Activated naive CD4-positive, alpha-beta T cell treated with anti-CD3 and anti-CD28 coated beads, Interleukin-2, amount 50 U/mL, for 24 hours (primary cell): ENCODE data around the gene MYH1.
"Not testable (repeated sequence)": the region's sequence is repeated elsewhere in the genome, so short reads cannot be mapped to it uniquely, and the experiment has no call there.

Source experiments
- H3K27ac Mint-ChIP-seq: one replicate; pipeline ENCODE4 v1.8.0; 2021; ENCODE audit warnings: mild to moderate bottlenecking, mixed read lengths
- H3K27me3 Mint-ChIP-seq: one replicate; pipeline ENCODE4 v1.8.0; 2021; ENCODE audit warnings: mixed read lengths
- H3K36me3 Mint-ChIP-seq: one replicate; pipeline ENCODE4 v1.8.0; 2021; ENCODE audit warnings: mixed read lengths
- H3K4me1 Mint-ChIP-seq: one replicate; pipeline ENCODE4 v1.8.0; 2021; ENCODE audit warnings: mixed read lengths
- H3K4me3 Mint-ChIP-seq: one replicate; pipeline ENCODE4 v1.8.0; 2021; ENCODE audit warnings: mild to moderate bottlenecking, mixed read lengths
- H3K9me3 Mint-ChIP-seq: one replicate; pipeline ENCODE4 v1.8.0; 2021; ENCODE audit warnings: mixed read lengths

MYH1 gene

DNA sequence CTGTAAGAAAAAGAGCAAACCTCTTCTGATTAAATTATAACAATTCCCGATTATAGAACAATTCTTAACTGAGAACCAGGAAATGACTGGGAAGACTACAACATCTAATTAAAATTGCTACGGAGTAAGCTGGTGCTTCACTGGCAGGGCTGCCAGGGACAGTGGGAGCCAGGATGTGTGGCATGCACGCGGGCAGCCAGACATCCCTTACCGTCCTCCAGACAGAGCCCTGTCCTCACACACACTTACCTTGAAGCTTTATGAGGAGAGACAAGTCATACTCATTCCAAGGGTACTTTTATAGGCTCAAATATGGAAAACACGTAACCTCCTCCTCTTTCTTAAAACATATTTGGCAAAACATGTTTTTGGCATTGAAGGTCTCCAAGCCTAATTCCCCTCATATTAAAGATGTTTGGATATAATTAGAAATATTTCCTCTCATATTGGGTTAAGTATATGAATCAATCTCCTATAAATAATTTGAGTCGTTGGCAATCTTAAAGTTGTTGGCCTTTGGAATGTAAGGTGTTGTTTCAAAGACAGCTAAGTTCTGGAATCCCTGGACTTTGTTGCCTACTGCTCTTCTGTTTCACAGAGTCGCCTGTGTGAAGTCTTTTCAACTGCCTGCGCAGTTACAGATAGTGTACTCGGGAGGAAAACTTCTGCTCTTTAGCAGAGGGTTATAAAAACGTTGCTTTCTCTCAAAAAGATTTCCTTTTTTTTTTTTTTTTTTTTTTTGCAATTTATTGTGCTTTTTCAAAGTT lies at the start of gene MYH1:
Gene MYH1 (minus strand): TSS at position 272 of the 767 bp plus-strand sequence. CDS start 1,900 bp downstream, outside the sequence.
- Mint-ChIP-seq H3K36me3 (no peaks in the 10 kb centered on the region), H3K4me1 (no peaks in the 10 kb centered on the region), H3K27ac (no peak within 1 kb of the TSS), H3K4me3 (no peak within 1 kb of the TSS), H3K27me3 (peaks cover 2% of the 10 kb centered on the region), H3K9me3 (no peaks in the 10 kb centered on the region)

DNA sequence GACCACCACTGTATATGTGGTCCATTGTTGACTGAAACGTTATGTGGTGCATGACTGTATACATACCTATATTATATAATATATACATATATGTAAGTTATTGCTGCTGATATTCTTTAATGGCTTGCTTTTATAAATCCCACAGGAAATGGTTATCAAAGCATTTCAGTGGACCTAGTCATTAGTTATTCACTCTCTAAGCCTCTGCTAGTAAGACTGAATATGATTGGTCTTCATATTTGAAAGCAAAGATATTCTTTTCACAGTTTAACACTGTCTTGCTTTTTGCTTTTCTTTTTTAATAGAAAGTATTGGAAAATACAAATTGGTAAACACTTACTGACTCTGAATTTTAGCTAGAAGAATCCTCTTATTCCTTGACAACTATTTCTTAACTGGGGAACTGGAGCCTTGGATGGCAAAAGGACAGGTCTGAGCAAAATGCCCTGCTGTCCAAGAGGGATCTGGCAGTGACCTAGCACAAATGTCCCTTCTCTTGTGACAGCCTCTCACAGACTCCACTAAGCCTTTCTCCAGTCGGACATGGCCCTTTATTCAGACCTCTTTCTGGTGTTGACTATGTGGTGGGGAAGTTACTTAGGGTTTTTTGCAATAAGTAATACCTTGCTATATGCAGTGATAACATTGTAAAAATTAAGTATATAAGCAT lies 45.8 kb upstream of the MYH1 start:
- H3K4me3 Mint-ChIP-seq: no peak overlapping the region
- H3K27ac Mint-ChIP-seq: no peak overlapping the region
- H3K9me3 Mint-ChIP-seq: no peaks in the 10 kb centered on the region
- H3K4me1 Mint-ChIP-seq: no peaks in the 10 kb centered on the region
- H3K36me3 Mint-ChIP-seq: no peaks in the 10 kb centered on the region
- H3K27me3 Mint-ChIP-seq: peaks cover 7% of the 10 kb centered on the region

DNA sequence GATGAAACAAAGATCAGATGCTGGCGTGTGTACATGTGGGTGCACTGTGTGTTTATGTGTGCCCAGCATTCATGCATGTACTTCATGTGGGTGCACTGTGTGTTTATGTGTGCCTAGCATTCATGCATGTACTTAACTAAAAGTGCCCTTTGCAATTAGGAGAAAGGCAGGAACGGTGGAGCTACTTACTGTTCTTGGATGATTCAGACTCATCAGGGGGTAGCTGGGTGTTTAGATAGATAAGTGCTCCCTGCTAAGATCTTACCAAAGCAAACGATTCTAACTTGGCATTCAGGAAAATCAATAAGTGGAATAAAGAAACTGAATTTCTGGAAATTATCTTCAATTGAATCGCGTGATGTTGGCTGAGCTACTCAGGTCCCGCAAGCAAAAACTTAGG lies 39.7 kb upstream of the MYH1 start:
- Mint-ChIP-seq H3K4me3 (no peak overlapping the region), H3K9me3 (peaks cover 4% of the 10 kb centered on the region), H3K27ac (no peak overlapping the region), H3K4me1 (no peaks in the 10 kb centered on the region), H3K27me3 (peaks cover 3% of the 10 kb centered on the region), H3K36me3 (no peaks in the 10 kb centered on the region)

DNA sequence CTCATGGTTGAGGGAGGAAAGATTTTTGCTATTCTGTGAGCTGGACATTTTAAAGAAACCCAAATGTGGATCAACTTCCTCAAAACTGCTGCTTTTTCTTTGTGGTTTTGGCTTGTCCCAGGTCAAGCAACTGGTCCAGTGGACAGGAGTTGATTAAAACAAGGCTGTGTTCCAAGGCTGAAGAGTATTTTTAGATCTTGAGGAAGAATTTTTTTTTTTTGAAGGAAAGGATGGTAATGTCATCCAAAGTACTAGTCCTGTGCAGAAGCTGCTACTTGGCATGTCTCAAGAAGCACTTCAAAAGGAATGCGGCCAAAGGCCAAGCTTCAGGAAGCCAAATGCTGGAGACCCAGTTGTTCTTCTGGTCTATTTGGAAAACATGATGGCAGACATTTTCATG lies 39.1 kb upstream of the MYH1 start:
- Mint-ChIP-seq H3K27ac (no peak overlapping the region), H3K4me1 (no peaks in the 10 kb centered on the region), H3K4me3 (no peak overlapping the region), H3K9me3 (peaks cover 4% of the 10 kb centered on the region), H3K27me3 (peaks cover 3% of the 10 kb centered on the region), H3K36me3 (no peaks in the 10 kb centered on the region)

DNA sequence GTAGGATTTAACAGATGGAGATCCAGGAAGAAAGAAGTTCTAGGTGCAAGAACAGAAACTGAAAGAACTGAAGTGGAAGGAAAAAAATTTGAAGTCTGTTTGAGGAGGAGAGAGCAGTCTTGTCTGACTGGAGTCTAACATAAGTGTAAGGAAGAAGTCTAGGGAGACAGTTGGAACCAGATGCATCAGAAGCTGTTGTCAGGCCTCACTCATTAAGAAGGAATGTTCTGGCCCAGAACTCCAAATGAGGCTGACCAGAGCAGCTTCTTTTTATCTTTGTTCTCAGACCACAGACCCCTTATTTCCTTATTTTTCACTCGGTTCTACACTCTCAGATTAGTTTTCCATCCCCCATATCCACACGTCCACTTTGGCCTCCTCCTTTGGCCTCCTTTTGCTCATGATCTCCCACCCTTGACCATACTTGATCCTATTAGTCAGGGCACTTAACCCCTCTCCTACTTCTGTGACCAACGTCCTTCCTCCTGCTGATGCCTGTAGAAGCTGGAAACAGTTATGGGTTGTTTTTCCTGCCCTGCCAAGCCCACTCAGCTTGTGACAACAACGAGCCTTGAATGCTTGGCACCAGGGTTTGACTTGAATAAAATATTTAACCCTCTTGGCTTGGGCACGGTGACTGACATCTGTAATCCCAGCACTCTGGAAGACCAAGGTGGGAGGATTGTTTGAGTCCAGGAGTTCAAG lies 38.1 kb upstream of the MYH1 start:
- H3K4me3 Mint-ChIP-seq: no peak overlapping the region
- no peaks in the 10 kb centered on the region for H3K4me1 Mint-ChIP-seq
- no peaks in the 10 kb centered on the region for H3K36me3 Mint-ChIP-seq
- peaks cover 4% of the 10 kb centered on the region for H3K9me3 Mint-ChIP-seq
- peaks cover 3% of the 10 kb centered on the region for H3K27me3 Mint-ChIP-seq
- no peak overlapping the region for H3K27ac Mint-ChIP-seq

DNA sequence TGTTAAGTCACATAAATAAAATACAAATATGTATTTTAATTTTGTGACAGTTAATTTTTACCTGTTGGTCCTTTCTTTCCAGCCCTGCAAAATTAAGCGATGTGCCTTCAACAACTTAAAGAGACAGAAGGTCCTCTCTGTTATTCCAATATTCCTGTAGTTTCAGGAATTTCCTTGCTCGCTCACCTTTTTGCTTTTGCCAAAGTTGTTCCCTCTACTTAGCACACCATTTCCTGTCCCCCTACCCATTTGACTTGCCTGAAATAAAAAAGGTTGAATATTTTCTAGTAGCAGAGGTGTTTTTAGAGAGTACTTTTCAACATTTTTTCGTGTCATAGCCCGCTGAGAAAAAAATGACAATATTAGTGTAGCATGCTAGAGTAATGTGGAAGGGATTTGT lies 31.7 kb upstream of the MYH1 start:
- no peaks in the 10 kb centered on the region for H3K4me1 Mint-ChIP-seq
- peaks cover 4% of the 10 kb centered on the region for H3K9me3 Mint-ChIP-seq
- H3K36me3 Mint-ChIP-seq: no peaks in the 10 kb centered on the region
- H3K4me3 Mint-ChIP-seq: no peak overlapping the region
- H3K27me3 Mint-ChIP-seq: peaks cover 5% of the 10 kb centered on the region
- H3K27ac Mint-ChIP-seq: no peak overlapping the region

DNA sequence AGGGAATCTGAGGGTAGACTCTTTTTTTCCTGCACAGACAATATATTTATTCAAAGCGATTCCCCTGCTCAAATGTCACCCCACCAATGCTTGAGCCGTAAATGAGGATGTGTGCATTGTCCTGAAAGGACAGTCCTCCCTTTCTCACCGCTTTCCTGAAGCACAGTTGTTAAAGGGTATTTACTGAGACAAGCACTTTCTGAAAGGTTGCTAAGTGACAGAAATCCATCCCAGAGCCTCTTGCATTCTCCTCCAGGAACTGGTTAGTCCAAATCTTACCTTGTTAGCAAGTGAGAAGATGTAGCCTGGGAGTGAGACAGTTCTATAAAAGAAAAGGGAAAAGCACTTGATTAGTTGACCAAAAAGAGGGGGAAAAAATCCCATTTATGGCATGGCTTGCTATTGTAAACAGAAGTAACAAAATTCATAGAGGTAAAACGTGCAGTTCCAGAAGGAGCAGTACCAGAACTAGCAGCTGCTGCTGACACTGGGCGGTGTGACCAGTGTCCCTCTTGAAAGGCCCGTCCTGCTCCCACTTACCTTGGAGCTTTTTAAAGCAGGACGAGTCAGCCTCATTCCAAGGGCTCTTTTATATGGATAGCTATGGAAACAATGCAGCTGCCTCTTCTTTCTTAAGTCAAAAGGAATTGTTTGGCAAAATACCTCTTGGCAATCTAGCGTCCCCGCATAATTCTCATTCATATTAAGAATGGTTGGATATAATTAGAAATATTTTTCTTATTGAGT lies 30.9 kb upstream of the MYH1 start, which contains the start of gene MYH2:
Gene MYH2 (minus strand): TSS at position 563 of the 747 bp plus-strand sequence. CDS start 1,738 bp downstream, outside the sequence.
- no peaks in the 10 kb centered on the region for H3K4me1 Mint-ChIP-seq
- no peaks in the 10 kb centered on the region for H3K36me3 Mint-ChIP-seq
- peaks cover 5% of the 10 kb centered on the region for H3K27me3 Mint-ChIP-seq
- H3K27ac Mint-ChIP-seq: no peak within 1 kb of the TSS
- H3K4me3 Mint-ChIP-seq: no peak within 1 kb of the TSS
- peaks cover 2% of the 10 kb centered on the region for H3K9me3 Mint-ChIP-seq

DNA sequence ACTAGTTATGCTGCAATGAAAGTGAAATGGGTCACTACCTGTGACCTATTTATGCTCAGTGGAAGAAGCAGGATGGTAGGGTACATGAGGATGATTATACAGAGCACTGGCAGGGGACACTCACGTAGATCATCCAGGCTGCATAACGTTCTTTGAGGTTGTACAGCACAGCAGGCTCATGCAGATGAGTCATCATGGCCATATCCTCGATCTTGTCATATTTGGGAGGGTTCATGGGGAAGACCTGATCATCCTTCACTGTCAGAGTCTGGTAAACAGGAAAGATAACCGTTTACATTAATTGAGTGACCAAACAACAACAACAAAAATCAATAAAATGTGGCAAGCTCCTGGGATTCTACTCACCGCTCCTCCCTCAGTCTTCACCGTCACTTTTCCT lies 29.0 kb upstream of the MYH1 start:
- H3K27ac Mint-ChIP-seq: no peak overlapping the region
- no peaks in the 10 kb centered on the region for H3K36me3 Mint-ChIP-seq
- H3K4me1 Mint-ChIP-seq: no peaks in the 10 kb centered on the region
- no peaks in the 10 kb centered on the region for H3K9me3 Mint-ChIP-seq
- peaks cover 5% of the 10 kb centered on the region for H3K27me3 Mint-ChIP-seq
- no peak overlapping the region for H3K4me3 Mint-ChIP-seq

DNA sequence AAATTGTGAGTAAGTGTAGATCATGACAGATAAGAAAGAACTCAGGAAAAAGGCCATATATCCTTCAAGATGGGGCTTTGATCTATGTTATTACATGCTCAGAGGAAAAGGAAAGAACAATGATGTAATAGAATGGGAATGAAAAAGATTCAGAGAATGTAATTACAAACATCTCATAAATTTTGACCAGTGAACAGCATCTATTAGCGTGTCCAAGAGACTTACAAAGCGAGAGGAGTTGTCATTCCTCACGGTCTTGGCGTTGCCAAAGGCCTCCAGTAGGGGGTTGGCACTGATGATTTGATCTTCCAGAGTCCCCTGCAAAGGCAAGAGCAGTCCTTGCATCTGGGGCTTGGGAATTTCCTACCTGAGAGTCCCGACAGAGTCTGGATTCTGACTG lies 25.1 kb upstream of the MYH1 start:
- peaks cover 11% of the 10 kb centered on the region for H3K9me3 Mint-ChIP-seq
- not testable (repeated sequence) for H3K27ac Mint-ChIP-seq, H3K4me3 Mint-ChIP-seq, H3K4me1 Mint-ChIP-seq, H3K36me3 Mint-ChIP-seq, H3K27me3 Mint-ChIP-seq

DNA sequence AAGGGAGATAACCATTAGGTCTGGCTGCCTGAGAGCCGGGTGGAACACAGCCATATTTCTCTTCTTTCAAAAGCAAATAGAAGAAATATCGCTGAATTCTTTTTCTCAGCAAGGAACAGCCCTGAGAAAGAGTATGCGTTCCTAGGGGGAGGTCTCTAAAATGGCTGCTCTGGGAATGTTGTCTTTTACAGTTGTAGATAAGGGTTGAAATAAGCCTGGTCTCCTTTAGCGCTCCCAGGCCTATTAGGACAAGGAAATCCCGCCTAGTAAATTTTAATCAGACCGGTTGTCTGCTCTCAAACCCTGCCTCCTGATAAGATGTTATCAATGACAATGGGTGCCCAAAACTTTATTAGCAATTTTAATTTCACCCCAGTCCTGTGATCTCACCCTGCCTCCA lies 22.8 kb upstream of the MYH1 start:
- peaks cover 11% of the 10 kb centered on the region for H3K9me3 Mint-ChIP-seq
- not testable (repeated sequence) for H3K36me3 Mint-ChIP-seq, H3K4me1 Mint-ChIP-seq, H3K4me3 Mint-ChIP-seq, H3K27me3 Mint-ChIP-seq, H3K27ac Mint-ChIP-seq

DNA sequence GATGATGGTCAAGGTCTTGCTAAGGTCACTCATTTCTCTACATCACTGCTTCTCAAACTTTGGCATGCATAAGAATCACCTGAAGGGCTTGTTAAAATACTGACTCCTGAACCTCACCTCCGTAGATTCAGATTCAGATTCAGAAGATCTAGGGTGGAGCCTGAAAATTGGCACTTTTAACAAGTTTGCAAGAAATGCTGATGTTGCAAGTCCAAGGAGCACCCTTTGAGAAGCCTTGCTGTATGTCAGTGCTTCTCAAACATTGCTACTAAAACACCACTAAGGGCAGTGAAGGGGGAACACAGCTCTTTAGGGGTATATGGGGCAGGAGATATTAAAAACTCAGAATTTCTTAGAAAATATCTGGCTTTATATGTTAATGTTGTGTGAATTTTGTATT lies 13.7 kb upstream of the MYH1 start:
- Mint-ChIP-seq H3K27ac (no peak overlapping the region), H3K27me3 (peaks cover 2% of the 10 kb centered on the region)

DNA sequence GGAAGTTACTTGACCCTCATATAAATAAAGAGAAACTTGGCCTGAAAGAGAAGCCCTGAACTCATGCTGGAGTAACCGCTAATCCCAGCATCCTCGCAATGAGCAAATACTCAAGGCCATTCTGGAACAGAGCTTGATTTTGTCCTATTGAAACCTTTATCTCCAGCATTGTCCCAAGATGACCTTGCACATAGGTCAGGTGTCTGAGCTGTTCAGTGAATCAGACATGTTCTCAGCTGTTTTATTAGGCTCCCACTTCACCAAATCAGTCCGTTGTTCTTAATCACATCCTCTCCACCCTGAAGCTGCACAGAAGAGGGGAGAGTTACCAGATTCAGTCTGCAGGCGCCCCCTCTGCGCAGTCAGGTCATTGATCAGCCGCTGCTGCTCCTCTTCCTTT lies 9.1 kb upstream of the MYH1 start:
- no peaks in the 10 kb centered on the region for H3K9me3 Mint-ChIP-seq
- H3K27me3 Mint-ChIP-seq: no peaks in the 10 kb centered on the region
- no peak overlapping the region for H3K27ac Mint-ChIP-seq
- no peaks in the 10 kb centered on the region for H3K36me3 Mint-ChIP-seq
- no peak overlapping the region for H3K4me3 Mint-ChIP-seq
- H3K4me1 Mint-ChIP-seq: no peaks in the 10 kb centered on the region

More for the DNA sequence above, 13.7 kb upstream of the MYH1 start:
- Mint-ChIP-seq H3K4me1 (no peaks in the 10 kb centered on the region), H3K4me3 (no peak overlapping the region), H3K36me3 (no peaks in the 10 kb centered on the region), H3K9me3 (no peaks in the 10 kb centered on the region)

DNA sequence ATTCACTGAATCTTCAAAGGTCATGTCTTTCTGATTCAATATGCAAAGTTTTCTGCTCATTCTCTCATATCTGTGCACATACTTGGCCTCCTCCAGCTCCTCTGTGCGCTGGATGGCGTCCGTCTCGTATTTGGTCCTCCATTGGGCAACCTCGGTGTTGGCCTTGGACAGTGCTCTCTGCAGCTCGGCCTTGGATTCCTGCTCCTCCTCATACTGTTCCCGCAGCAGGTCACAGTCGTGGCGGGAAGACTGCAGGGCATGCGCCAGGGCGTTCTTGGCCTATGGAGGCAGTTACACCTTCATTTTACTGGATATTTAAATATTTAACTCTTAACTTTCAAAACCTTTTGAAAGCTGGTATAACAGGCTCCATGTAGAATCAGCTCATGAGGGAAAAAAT lies 8.2 kb upstream of the MYH1 start:
- Mint-ChIP-seq H3K9me3 (no peaks in the 10 kb centered on the region), H3K27me3 (no peaks in the 10 kb centered on the region), H3K4me1 (no peaks in the 10 kb centered on the region), H3K27ac (no peak overlapping the region), H3K36me3 (no peaks in the 10 kb centered on the region), H3K4me3 (no peak overlapping the region)

DNA sequence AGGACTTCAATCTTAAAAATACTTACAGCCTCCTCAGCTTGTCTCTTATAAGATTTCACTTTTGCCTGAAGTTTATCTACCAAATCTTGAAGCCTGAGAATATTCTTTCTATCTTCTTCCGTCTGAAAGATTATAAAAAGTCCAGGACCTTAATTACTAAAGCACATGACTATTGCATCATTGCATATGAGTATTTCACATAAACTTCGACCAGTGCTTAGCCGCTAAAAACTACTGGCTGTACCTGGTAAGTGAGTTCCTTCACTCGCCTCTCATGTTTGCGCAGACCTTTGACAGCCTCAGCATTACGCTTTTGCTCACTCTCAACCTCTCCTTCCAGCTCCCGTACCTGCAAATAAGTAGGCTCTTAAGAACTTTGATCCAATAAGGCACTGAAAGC lies 4.7 kb upstream of the MYH1 start:
- H3K4me1 Mint-ChIP-seq: no peaks in the 10 kb centered on the region
- H3K4me3 Mint-ChIP-seq: no peak overlapping the region
- H3K27me3 Mint-ChIP-seq: peaks cover 2% of the 10 kb centered on the region
- no peaks in the 10 kb centered on the region for H3K9me3 Mint-ChIP-seq
- no peaks in the 10 kb centered on the region for H3K36me3 Mint-ChIP-seq
- no peak overlapping the region for H3K27ac Mint-ChIP-seq

DNA sequence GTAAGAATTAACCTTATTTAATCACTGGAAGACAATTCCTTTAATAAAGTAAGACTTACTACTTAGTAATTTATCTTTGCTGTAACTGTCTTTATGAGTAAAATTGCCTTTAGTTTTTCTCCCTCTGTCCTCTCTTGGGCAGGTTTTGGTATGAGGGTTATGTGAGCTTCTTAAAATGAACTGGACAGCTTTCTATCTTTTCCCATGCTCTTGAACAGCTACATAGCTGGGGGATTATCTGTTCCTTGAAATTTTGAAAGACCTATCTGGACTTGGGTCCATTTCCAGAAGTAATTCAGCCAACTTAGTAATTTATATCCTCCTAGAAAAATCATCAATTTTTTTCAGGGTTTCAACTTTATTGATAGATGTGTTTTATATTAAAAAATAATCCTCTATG lies 3.6 kb upstream of the MYH1 start:
- no peaks in the 10 kb centered on the region for H3K4me1 Mint-ChIP-seq
- no peak overlapping the region for H3K27ac Mint-ChIP-seq

More for the DNA sequence above, 3.6 kb upstream of the MYH1 start:
- Mint-ChIP-seq H3K27me3 (peaks cover 2% of the 10 kb centered on the region), H3K4me3 (no peak overlapping the region), H3K36me3 (no peaks in the 10 kb centered on the region), H3K9me3 (no peaks in the 10 kb centered on the region)
